Measurements from ENCODE around the gene TBP.
"Not testable (repeated sequence)": the region's sequence is repeated elsewhere in the genome, so short reads cannot be mapped to it uniquely, and the experiment has no call there.

TBP gene

GRCh38 chr6:170554013-170554795, at the start of gene TBP:
Gene TBP, plus strand, starts transcription at chr6:170554369. Its CDS starts 2,661 bp downstream, at chr6:170557030.
- peak; percentile 89 to 91 for DNase-seq (ENCODE audit: low read depth in 1 of 2, low spot score in 1 of 2)

DNA sequence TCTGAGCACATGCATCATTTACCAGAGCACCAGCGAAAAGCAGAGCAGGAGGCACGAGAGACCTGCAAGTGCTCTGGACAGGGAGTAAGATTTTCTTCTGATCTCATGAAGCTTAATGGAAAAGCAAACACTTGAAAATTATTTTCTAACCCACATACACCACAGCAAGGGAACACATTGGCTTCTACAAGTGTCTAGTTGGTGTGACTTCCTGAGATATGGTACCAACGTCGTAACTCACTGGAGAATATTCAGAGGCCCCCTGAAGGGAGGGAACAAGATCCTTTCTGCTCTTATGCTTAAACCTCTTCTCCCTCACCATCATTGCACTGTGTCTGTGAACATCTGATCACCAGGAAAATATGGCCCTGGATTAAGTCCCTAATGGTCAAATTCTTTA, 49.7 kb upstream of the TBP start:
- DNase-seq (ENCODE audit: low read depth in 1 of 2, low spot score in 1 of 2): no peak

GRCh38 chr6:170505306-170505705, 48.9 kb upstream of the TBP start:
- no peak for DNase-seq (ENCODE audit: low read depth in 1 of 2, low spot score in 1 of 2)

DNA sequence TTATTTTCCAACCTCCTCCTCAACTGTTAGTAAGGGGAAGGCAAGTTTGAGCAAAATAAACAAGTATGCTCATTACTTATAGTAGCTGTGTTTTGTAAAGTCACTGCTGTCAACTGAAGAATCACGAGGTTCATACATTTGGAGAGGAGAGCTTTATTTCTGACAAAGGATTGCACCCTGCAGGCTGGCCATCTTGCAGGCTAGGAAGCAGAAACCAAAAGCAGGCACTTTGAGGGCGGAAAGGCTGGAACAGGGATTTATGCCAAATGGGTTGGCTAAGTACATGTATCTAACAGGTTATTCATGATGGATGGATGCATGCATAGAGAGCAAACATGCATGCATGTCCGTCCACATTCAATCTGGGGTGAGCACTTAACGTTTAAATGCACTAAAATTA, 47.7 kb upstream of the TBP start:
- DNase-seq (ENCODE audit: low read depth in 1 of 2, low spot score in 1 of 2): no peak

GRCh38 chr6:170507728-170508127, 46.4 kb upstream of the TBP start:
- DNase-seq (ENCODE audit: low read depth in 1 of 2, low spot score in 1 of 2): not testable (repeated sequence)

- not testable (repeated sequence) for DNase-seq (ENCODE audit: low read depth in 1 of 2, low spot score in 1 of 2)
Observed at GRCh38 chr6:170508275-170508674, 45.9 kb upstream of the TBP start.

- DNase-seq (ENCODE audit: low read depth in 1 of 2, low spot score in 1 of 2): not testable (repeated sequence)
Observed at GRCh38 chr6:170508892-170509722, 45.1 kb upstream of the TBP start.

DNA sequence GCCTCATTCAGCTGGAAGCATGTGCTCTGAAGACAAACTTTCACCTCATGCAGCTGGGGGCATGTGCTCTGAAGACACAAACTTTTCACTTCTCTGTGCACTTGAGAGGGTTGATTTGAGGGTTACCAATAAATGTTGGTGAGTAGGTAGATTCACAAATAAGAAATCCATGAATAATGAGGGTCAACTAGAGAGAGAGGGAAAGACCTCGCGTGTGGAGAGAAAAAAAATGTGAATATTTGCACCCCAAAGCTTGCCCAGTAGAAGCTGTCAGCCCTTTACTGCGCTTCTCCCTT, 44.5 kb upstream of the TBP start:
- no peak for DNase-seq (ENCODE audit: low read depth in 1 of 2, low spot score in 1 of 2)

DNA sequence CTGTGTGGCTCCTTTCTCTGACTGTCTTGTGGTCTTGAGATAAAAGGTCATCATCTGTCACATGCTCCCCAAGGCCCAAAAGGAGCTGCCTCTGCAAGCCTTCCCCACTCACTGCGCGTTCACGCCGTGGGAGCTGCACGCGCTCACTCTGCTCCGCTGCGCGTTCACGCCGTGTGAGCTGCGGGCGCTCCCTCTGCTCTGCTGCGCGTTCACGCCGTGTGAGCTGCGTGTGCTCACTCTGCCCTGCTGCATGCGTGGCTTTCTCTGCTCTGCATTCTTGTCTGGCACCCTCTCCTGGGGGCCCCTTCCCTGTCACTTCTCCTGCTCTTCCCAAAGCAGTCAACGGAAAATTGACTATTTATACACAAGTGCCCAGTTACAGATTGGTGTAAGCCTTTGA, 43.5 kb upstream of the TBP start:
- DNase-seq (ENCODE audit: low read depth in 1 of 2, low spot score in 1 of 2): no peak

DNA sequence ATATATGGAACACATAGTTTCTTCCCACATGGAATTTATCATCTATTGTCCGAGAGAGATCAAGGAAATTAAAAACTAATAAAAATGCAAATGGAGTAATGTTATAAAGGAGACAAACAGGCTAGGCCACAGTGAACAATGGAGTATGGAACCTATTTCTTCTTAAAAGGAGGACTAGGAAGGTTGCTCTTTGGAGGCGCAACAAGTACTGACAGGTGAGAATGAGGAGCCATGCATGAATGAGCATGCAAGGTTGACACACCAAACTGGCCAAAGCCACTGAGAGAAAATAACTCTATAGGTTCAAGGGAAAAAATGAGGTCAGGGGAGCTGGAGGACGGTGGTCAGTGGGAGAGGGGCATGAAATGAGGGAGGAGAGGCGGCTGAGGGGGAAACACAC, 41.9 kb upstream of the TBP start:
- DNase-seq (ENCODE audit: low read depth in 1 of 2, low spot score in 1 of 2): no peak

- DNase-seq (ENCODE audit: low read depth in 1 of 2, low spot score in 1 of 2): no peak
Observed at GRCh38 chr6:170514908-170515307, 39.3 kb upstream of the TBP start.

- no peak for DNase-seq (ENCODE audit: low read depth in 1 of 2, low spot score in 1 of 2)
Observed at GRCh38 chr6:170516783-170517616, 37.2 kb upstream of the TBP start.

- no peak for DNase-seq (ENCODE audit: low read depth in 1 of 2, low spot score in 1 of 2)
Observed at GRCh38 chr6:170522565-170523183, 31.5 kb upstream of the TBP start.

GRCh38 chr6:170523256-170524171, 30.7 kb upstream of the TBP start:
- DNase-seq (ENCODE audit: low read depth in 1 of 2, low spot score in 1 of 2): no peak

- DNase-seq (ENCODE audit: low read depth in 1 of 2, low spot score in 1 of 2): no peak
Observed at GRCh38 chr6:170524172-170524502, 30.0 kb upstream of the TBP start.

DNA sequence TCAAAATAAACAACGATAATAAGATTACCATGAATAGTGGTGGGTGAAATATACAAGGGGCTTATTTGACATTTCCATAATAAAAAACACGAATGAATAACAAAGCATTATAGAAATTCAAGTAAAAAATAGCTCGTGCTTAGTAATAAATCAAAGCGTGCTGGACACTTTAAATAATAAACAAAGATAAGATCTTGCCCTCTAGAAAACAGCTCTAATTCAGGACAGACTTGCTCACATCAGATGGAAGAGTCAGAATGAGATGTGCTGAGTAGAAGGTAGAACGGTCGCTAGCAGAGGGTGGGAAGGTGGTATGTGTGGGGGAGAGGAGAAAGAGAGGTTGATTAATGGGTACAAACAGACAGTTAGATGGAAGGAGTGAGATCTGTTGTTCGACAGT, 28.4 kb upstream of the TBP start:
- no peak for DNase-seq (ENCODE audit: low read depth in 1 of 2, low spot score in 1 of 2)

GRCh38 chr6:170527995-170528394, 26.2 kb upstream of the TBP start:
- DNase-seq (ENCODE audit: low read depth in 1 of 2, low spot score in 1 of 2): not testable (repeated sequence)

GRCh38 chr6:170529839-170530469, 24.2 kb upstream of the TBP start:
- DNase-seq (ENCODE audit: low read depth in 1 of 2, low spot score in 1 of 2): peak; percentile 39 to 42

DNA sequence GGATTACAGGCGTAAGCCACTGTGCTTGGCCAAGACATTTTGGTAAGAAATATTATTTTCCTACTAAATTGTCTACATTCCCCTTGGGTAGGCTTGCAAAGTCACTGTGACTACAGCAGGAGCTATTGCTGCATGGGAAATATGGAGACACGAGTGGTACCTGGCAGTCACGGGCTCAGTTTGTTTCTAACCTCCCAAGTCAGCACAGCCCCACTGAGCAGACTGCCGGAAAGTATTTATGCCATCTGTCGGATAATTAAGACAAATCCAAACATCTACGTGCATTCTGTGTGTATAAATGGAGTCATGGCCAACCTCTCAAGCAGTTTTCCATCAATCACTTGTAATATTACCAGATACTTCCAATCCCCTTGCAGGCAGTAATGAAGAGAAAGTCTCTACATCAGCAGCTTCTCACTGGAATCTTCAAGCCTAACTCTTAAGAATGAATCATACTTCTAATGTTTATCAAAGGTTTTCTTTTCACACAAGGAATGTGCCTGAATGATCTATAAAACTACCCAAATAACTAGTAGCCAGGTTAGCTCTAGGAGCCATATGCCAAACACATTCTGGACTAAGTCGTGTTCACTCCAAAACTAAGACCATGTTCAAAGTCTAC, 21.2 kb upstream of the TBP start:
- no peak for DNase-seq (ENCODE audit: low read depth in 1 of 2, low spot score in 1 of 2)
